Measurements from ENCODE around the gene SERINC1. TPM values are rescaled to one million over a fixed set of nuclear protein-coding genes. Genes with fewer than 3 reads are reported as not detected.

The SERINC1 gene
- total and polyA plus RNA-seq, 9 of the 15 experiments (the other 6 are each of a cell fraction or from before 2014, with no cell fraction given), result 28.8 to 64.6 (median 39.7) TPM

- TF ChIP-seq ID3 (CRISPR knock-in tag; IDR thresholded peaks at IDR 0.05) (no peak), ID3 (tag; IDR thresholded peaks at IDR 0.05) (no peak), STAG1 (CRISPR knock-in tag; IDR thresholded peaks at IDR 0.05; ENCODE audit: borderline replicate concordance) (no peak), ZNF311 (CRISPR knock-in tag; IDR thresholded peaks at IDR 0.05) (no peak), ARNT (IDR thresholded peaks at IDR 0.05) (no peak), SUPT5H (IDR thresholded peaks at IDR 0.05) (0 out of 2 replicates have a peak, but pooled peaks have one; percentile 70), ZNF41 (CRISPR knock-in tag; conservative IDR thresholded peaks at IDR 0.05) (no peak), TRIM24 (IDR thresholded peaks at IDR 0.05) (no peak), ZNF232 (CRISPR knock-in tag; IDR thresholded peaks at IDR 0.05) (no peak), ELF4 (CRISPR knock-in tag; IDR thresholded peaks at IDR 0.05) (0 out of 2 replicates have a peak, but pooled peaks have one; percentile 8), ZNF121 (CRISPR knock-in tag; conservative IDR thresholded peaks at IDR 0.05) (no peak), NCOR1 (IDR thresholded peaks at IDR 0.05) (no peak), NUFIP1 (IDR thresholded peaks at IDR 0.05; ENCODE audit: partially characterized antibody) (no peak), ZBTB9 (CRISPR knock-in tag; IDR thresholded peaks at IDR 0.05) (no peak), PHB (CRISPR knock-in tag; IDR thresholded peaks at IDR 0.05) (no peak), CCNT2 (IDR thresholded peaks at IDR 0.05; ENCODE audit: borderline replicate concordance, extremely low read depth, insufficient read length, low read depth, low read length) (no peak), SFPQ (IDR thresholded peaks at IDR 0.05; ENCODE audit: low read depth, low read length) (no peak), GABPB1 (CRISPR knock-in tag; IDR thresholded peaks at IDR 0.05) (no peak), HOXB6 (CRISPR knock-in tag; IDR thresholded peaks at IDR 0.05; ENCODE audit: borderline replicate concordance) (no peak), GABPA (tag; conservative IDR thresholded peaks at IDR 0.05; ENCODE audit: low read depth) (peak; percentile 80), HNRNPUL1 (IDR thresholded peaks at IDR 0.05; ENCODE audit: low read length) (no peak), SMAD3 (CRISPR knock-in tag; conservative IDR thresholded peaks at IDR 0.05) (peak; percentile 60; the same call in 1 of the 2 replicates), ETS2 (tag; IDR thresholded peaks at IDR 0.05; ENCODE audit: borderline replicate concordance, poor library complexity, severe bottlenecking) (no peak), ERF (CRISPR knock-in tag; IDR thresholded peaks at IDR 0.05) (0 out of 2 replicates have a peak, but pooled peaks have one; percentile 57), HIVEP1 (CRISPR knock-in tag; IDR thresholded peaks at IDR 0.05) (no peak), ZNF23 (CRISPR knock-in tag; IDR thresholded peaks at IDR 0.05) (no peak)
Measured at GRCh38 chr6:122472022-122472340, 374 bp upstream of the SERINC1 start (continued).
